SK-N-MC (cell line): ENCODE results near the gene TNFRSF6B.

Experiments
- DNase-seq: peaks from one replicate; pipeline ENCODE4 v3.0.0-alpha.2; 2011; ENCODE audit warnings: low read depth, low spot score
- H3K27ac ChIP-seq: fragments of 200-600 bp; sonication (generic); 2 replicates; pipeline ENCODE4 v1.5.1; 2016; ENCODE audit warnings: mixed run types
- H3K36me3 ChIP-seq: fragments of 200-600 bp; sonication (generic); 2 replicates; pipeline ENCODE4 v1.6.1; 2017; ENCODE audit warnings: antibody characterized with exemption, low read length, mixed read lengths; ENCODE audit not compliant: insufficient read depth
- H3K4me3 ChIP-seq: fragments of 200-600 bp; sonication (generic); 2 replicates; pipeline ENCODE4 v1.5.1; 2016
- H3K9ac ChIP-seq: fragments of 200-600 bp; sonication (generic); 2 replicates; pipeline ENCODE4 v1.8.0; 2017; ENCODE audit warnings: mixed run types, mixed read lengths; ENCODE audit not compliant: insufficient read length
- H3K9me3 ChIP-seq: fragments of 200-600 bp; sonication (generic); 2 replicates; pipeline ENCODE4 v1.6.1; 2017; ENCODE audit warnings: low read depth, mild to moderate bottlenecking, antibody characterized with exemption, low read length, moderate library complexity, mixed read lengths
- EZH2 ChIP-seq: fragments of 200-600 bp; sonication (generic); IDR thresholded peaks from one replicate; pipeline ENCODE4 v1.6.1; 2017; ENCODE audit warnings: antibody characterized with exemption
- FOXP2 ChIP-seq: optimal IDR thresholded peaks from 2 replicates; pipeline ENCODE3; 2011; ENCODE audit warnings: mild to moderate bottlenecking, moderate library complexity; ENCODE audit not compliant: insufficient read depth; ENCODE audit errors: extremely low read length, control extremely low read depth
- POLR2AphosphoS5 ChIP-seq: IDR thresholded peaks from 2 replicates; pipeline ENCODE4 v1.6.1; 2012; ENCODE audit warnings: mild to moderate bottlenecking, low read depth, low read length, borderline replicate concordance

The TNFRSF6B gene

DNA sequence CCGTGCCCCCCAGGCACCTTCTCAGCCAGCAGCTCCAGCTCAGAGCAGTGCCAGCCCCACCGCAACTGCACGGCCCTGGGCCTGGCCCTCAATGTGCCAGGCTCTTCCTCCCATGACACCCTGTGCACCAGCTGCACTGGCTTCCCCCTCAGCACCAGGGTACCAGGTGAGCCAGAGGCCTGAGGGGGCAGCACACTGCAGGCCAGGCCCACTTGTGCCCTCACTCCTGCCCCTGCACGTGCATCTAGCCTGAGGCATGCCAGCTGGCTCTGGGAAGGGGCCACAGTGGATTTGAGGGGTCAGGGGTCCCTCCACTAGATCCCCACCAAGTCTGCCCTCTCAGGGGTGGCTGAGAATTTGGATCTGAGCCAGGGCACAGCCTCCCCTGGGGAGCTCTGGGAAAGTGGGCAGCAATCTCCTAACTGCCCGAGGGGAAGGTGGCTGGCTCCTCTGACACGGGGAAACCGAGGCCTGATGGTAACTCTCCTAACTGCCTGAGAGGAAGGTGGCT, 960 bp downstream of the TNFRSF6B start:
- no peaks in the 10 kb centered on the region for H3K36me3 ChIP-seq

GRCh38 chr20:63697868-63698545, 1.6 kb downstream of the TNFRSF6B start:
- Histone ChIP-seq H3K27ac (no peak overlapping the region), H3K9ac (no peak overlapping the region), H3K9me3 (no peaks in the 10 kb centered on the region), H3K4me3 (no peak overlapping the region), H3K36me3 (no peaks in the 10 kb centered on the region)
- no peak for TF ChIP-seq POLR2AphosphoS5
- no peak for TF ChIP-seq FOXP2
- no peak for TF ChIP-seq EZH2
- no peak for DNase-seq

More for the DNA sequence above, 960 bp downstream of the TNFRSF6B start:
- no peak for DNase-seq
- Histone ChIP-seq H3K4me3 (no peak overlapping the region), H3K9me3 (no peaks in the 10 kb centered on the region), H3K9ac (no peak overlapping the region), H3K27ac (no peak overlapping the region)
- TF ChIP-seq POLR2AphosphoS5 (no peak), EZH2 (no peak), FOXP2 (no peak)

- H3K9ac ChIP-seq = no peak overlapping the region
- no peaks in the 10 kb centered on the region for H3K36me3 ChIP-seq
Observed at GRCh38 chr20:63698739-63699465, 2.5 kb downstream of the TNFRSF6B start.

DNA sequence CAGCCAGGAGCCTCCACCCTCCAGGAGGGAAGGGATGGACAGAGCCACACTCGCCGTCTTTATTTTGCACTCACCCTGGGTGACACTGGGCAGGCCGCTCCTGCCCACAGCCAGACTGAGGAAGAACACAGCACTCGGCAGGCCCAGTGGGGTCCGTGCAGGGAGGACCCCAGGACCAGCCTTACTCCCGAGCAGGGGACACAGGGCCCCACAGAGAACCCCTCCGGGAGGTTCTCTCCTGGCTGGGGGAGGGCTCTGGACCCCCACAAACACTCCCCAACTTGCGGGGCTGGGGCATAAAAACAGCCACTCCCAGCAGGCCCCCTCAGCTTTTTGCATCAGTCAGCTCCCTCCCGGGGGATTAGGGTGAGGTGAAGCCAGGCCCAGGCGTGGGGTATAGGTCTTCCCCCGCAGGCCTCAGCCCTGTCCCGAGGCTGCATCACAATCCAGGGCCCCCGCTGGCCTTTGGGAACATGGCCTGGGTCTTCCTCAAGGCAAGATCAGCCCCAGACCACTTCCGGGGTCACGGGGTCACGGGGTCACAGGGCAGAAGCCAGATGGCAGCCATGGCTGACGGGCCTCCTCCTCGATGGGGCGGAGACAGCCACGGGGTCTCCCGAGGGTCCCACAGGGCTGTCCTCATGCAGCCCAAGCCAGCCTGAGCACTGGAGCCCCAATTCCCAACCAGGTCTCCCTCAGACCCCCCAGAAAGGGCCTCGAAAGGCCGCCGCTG, 3.2 kb downstream of the TNFRSF6B start:
- H3K27ac ChIP-seq = no peak overlapping the region
- no peaks in the 10 kb centered on the region for H3K9me3 ChIP-seq
- TF ChIP-seq FOXP2 = no peak
- TF ChIP-seq POLR2AphosphoS5 = 0 out of 2 replicates have a peak, but pooled peaks have one; percentile 4

More at GRCh38 chr20:63698739-63699465, 2.5 kb downstream of the TNFRSF6B start:
- Histone ChIP-seq H3K9me3 (no peaks in the 10 kb centered on the region), H3K4me3 (no peak overlapping the region), H3K27ac (no peak overlapping the region)
- TF ChIP-seq FOXP2 (no peak), POLR2AphosphoS5 (peak; percentile 40; the same call in 1 of the 2 replicates)
- no peak for DNase-seq

DNA sequence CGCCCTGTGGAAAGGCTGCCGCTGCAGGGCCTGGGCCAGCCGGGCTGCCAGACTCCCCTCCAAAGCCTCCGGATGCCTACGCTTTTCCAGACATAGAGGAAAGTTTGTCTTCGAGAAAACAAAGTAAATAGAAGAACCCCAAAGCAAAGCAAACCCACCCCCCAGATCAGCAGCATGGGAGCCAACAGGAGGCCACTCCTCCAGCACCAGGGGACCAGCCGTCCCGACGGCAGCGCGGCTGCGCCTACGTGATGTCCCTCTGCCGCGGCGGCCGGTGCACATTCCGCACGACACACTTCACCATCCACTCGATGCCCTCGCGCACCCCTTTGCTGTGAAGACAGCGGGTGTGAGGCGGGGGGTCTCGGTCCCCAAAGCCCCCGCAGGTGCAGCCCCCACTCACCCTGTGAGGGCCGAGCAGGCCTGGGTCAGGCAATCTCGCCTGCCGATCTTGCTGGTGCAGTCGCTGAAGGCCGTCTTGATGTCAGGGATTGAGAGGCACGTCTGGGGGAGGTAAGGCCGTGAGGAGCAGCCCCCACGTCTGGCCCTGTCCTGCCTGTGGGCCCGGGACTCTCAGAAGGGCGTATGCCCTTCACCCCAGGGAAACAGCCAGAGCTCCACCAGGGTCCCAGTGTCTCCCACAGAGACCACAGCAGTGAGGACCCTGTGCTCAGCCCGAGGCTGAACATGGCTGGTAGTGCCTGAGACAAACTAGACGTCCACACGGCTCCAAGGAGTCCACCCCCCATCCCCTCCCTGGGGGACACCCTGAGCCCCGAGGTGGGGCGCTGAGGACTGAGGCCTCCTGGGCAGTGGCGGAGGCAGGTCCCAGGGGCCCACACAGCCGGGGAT, 4.0 kb downstream of the TNFRSF6B start:
- TF ChIP-seq FOXP2 = no peak
- no peak for TF ChIP-seq POLR2AphosphoS5
- TF ChIP-seq EZH2 = no peak
- Histone ChIP-seq H3K9me3 (no peaks in the 10 kb centered on the region), H3K27ac (no peak overlapping the region), H3K9ac (no peak overlapping the region), H3K36me3 (no peaks in the 10 kb centered on the region; the same call in 1 of the 2 replicates), H3K4me3 (no peak overlapping the region)
- no peak for DNase-seq

More for the DNA sequence above, 3.2 kb downstream of the TNFRSF6B start:
- H3K9ac ChIP-seq = no peak overlapping the region
- H3K36me3 ChIP-seq = no peaks in the 10 kb centered on the region
- H3K4me3 ChIP-seq = no peak overlapping the region
- no peak for DNase-seq

- Histone ChIP-seq H3K9me3 (no peaks in the 10 kb centered on the region), H3K4me3 (no peak overlapping the region), H3K9ac (no peak overlapping the region), H3K27ac (no peak overlapping the region), H3K36me3 (peaks cover 5% of the 10 kb centered on the region; the same call in 1 of the 2 replicates)
- no peak for DNase-seq
- TF ChIP-seq EZH2 = no peak
- no peak for TF ChIP-seq POLR2AphosphoS5
- TF ChIP-seq FOXP2 = no peak
Observed at GRCh38 chr20:63701051-63701328, 4.5 kb downstream of the TNFRSF6B start.

DNA sequence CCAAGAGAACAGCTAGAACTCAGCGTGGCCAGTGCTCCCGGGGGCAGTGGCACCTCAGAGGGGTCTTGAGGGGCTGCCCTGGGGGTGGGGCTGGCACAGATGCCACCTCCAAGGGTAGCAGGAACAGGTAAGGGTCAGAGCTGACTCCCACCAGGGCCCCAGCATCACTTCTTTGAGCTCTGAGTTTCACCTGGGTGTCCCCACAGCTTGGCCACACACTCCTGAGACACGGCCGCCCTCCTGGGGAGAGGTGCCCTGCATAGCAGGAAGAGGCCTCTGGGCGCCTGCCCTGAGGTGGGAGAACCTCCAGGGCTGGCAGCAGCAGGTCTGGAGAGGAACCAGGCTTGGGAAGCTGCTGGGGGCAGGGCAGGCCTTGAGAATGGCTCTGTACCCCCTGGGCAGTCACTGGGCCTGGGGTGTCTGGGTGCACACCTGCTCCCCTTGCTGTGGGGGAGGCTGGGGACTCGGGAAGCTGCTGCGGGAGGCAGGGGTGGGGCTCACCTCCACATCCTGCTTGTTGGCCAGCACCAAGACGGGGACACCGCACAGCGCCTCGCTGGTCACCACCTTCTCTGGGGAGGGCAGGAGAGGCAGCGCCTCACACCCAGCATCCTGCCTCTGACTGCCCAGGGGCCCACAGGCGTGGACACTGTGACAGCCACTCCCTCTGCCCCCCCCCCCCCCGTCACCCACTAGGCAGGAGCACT, 5.0 kb downstream of the TNFRSF6B start:
- DNase-seq = no peak
- Histone ChIP-seq H3K4me3 (no peak overlapping the region), H3K36me3 (peaks cover 7% of the 10 kb centered on the region; the same call in 1 of the 2 replicates), H3K27ac (no peak overlapping the region), H3K9ac (no peak overlapping the region), H3K9me3 (no peaks in the 10 kb centered on the region)
- TF ChIP-seq FOXP2 = no peak
- no peak; the same call in 1 of the 2 replicates for TF ChIP-seq POLR2AphosphoS5
- no peak for TF ChIP-seq EZH2
